Activated naive CD8-positive, alpha-beta T cell treated with anti-CD3 and anti-CD28 coated beads for 36 hours (primary cell): ENCODE results near the gene DDX46. TPM values are rescaled to one million over a fixed set of nuclear protein-coding genes. Genes with fewer than 3 reads are reported as not detected.
"Not testable (repeated sequence)": the region's sequence is repeated elsewhere in the genome, so short reads cannot be mapped to it uniquely, and the experiment has no call there.

Experiments used
- DNase-seq: peaks from one replicate; pipeline ENCODE4 v3.0.0; 2021
- H3K27ac Mint-ChIP-seq: one replicate; pipeline ENCODE4 v1.8.0; 2022; ENCODE audit warnings: mild to moderate bottlenecking, moderate library complexity, mixed read lengths
- H3K27me3 Mint-ChIP-seq: one replicate; pipeline ENCODE4 v1.8.0; 2022; ENCODE audit warnings: mild to moderate bottlenecking, mixed read lengths
- H3K36me3 Mint-ChIP-seq: one replicate; pipeline ENCODE4 v1.8.0; 2021; ENCODE audit warnings: mild to moderate bottlenecking, mixed read lengths
- H3K4me1 Mint-ChIP-seq: one replicate; pipeline ENCODE4 v1.8.0; 2021; ENCODE audit warnings: mixed read lengths
- H3K4me3 Mint-ChIP-seq: one replicate; pipeline ENCODE4 v1.8.0; 2022; ENCODE audit warnings: mild to moderate bottlenecking, moderate library complexity, mixed read lengths
- H3K9me3 Mint-ChIP-seq: one replicate; pipeline ENCODE4 v1.8.0; 2022; ENCODE audit warnings: mixed read lengths
- total RNA-seq, 2 experiments: library from RNA; stranded (reverse); gene quantifications; one replicate each; pipeline ENCODE4 v1.2.3, GENCODE V29; 2021

Gene DDX46, protein sequence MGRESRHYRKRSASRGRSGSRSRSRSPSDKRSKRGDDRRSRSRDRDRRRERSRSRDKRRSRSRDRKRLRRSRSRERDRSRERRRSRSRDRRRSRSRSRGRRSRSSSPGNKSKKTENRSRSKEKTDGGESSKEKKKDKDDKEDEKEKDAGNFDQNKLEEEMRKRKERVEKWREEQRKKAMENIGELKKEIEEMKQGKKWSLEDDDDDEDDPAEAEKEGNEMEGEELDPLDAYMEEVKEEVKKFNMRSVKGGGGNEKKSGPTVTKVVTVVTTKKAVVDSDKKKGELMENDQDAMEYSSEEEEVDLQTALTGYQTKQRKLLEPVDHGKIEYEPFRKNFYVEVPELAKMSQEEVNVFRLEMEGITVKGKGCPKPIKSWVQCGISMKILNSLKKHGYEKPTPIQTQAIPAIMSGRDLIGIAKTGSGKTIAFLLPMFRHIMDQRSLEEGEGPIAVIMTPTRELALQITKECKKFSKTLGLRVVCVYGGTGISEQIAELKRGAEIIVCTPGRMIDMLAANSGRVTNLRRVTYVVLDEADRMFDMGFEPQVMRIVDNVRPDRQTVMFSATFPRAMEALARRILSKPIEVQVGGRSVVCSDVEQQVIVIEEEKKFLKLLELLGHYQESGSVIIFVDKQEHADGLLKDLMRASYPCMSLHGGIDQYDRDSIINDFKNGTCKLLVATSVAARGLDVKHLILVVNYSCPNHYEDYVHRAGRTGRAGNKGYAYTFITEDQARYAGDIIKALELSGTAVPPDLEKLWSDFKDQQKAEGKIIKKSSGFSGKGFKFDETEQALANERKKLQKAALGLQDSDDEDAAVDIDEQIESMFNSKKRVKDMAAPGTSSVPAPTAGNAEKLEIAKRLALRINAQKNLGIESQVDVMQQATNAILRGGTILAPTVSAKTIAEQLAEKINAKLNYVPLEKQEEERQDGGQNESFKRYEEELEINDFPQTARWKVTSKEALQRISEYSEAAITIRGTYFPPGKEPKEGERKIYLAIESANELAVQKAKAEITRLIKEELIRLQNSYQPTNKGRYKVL
- total RNA-seq, result 10 to 100 TPM; 77.2 to 78.3 TPM

DNA sequence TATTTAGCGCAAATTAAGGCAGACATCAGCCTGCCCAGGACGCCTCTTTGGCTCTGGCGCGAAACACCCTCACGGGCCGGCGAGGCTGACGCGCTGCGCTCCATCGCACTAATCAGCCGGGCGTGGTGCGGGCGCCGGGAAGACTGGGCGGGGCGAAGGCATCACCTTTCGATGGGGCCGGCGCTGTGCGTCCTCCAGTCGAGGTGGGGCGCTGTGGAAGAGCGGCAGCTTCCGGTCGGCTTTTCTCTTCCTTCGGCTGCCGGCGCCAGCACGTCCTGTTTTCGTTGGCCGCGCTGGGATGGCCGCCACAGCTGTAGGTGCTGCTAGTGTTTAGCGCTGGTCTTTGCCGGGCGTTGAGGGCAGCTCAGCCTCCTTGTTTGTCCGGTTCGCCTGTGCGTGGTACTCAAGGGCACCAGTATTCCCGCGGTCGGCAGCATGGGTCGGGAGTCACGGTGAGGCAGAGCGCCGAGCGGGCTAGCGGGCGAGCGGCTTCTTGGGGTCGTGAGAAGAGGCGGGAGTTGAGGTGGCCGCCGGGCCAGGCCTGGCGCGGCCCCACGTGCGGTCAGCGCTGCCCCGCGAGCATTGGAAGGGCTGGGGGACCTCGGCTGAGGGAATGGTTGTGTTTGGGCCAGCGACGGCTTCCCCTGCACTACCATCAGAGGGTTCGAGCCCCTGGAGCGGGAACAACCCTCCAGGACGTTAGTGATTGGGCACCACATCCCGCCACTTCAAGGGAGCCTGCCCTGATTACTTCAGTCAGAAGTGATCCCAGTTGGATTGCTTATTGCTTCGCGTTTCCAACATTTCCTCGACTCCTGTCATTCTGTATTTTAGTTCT lies at the start of gene DDX46:
Gene DDX46, plus strand, starts transcription at position 276 of the 838 bp plus-strand sequence. Its CDS starts 160 bp downstream, at position 436.
- Mint-ChIP-seq H3K4me1 (peaks cover 28% of the 10 kb centered on the region), H3K27me3 (no peaks in the 10 kb centered on the region), H3K36me3 (peaks cover 10% of the 10 kb centered on the region), H3K4me3 (peak within 1 kb of the TSS; percentile 99), H3K27ac (peak within 1 kb of the TSS; percentile 95), H3K9me3 (no peaks in the 10 kb centered on the region)
- DNase-seq, result peak; percentile 97

DNA sequence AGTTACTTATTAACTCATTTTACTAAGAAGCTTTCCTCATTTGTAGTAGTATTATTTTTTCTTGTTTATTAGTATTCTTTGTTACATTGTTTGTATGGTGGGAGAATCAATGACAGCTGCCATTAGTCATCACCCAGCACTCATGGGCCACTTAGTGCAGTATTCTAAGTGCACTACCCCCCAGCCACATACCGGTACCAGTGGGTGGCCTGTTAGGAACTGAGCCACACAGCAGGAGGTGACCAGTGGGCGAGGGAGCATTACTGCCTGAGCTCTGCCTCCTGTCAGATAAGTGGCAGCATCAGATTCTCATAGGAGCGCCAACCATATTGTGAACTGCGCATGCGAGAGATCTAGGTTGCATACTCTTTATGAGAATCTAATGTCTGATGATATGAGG lies 44.5 kb upstream of the DDX46 start:
- no peaks in the 10 kb centered on the region for H3K9me3 Mint-ChIP-seq
- DNase-seq, result no peak
- no peak overlapping the region for H3K4me3 Mint-ChIP-seq
- no peaks in the 10 kb centered on the region for H3K4me1 Mint-ChIP-seq
- no peaks in the 10 kb centered on the region for H3K27me3 Mint-ChIP-seq
- no peak overlapping the region for H3K27ac Mint-ChIP-seq
- peaks cover 23% of the 10 kb centered on the region for H3K36me3 Mint-ChIP-seq

DNA sequence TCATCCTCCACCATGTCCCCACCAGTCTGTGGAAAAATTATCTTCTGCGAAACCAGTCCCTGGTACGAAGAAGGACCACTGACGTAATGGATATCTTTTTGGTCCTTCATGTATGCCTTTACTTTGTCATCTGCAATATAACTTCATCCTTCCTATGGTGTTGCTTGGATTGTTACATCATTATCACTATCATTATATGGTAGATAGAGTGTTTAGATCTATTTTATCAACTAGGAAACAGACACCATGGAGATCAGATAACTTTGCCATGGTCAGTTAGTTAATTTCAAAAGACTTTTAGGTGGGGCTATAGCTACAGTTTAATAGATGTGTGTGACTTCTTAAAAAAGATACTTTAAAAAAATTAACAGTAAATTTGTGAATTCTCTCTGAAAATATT lies 44.0 kb upstream of the DDX46 start:
- no peaks in the 10 kb centered on the region for H3K9me3 Mint-ChIP-seq
- H3K4me3 Mint-ChIP-seq, result no peak overlapping the region
- no peak overlapping the region for H3K27ac Mint-ChIP-seq
- no peaks in the 10 kb centered on the region for H3K27me3 Mint-ChIP-seq
- DNase-seq, result no peak
- no peaks in the 10 kb centered on the region for H3K4me1 Mint-ChIP-seq
- peaks cover 23% of the 10 kb centered on the region for H3K36me3 Mint-ChIP-seq

DNA sequence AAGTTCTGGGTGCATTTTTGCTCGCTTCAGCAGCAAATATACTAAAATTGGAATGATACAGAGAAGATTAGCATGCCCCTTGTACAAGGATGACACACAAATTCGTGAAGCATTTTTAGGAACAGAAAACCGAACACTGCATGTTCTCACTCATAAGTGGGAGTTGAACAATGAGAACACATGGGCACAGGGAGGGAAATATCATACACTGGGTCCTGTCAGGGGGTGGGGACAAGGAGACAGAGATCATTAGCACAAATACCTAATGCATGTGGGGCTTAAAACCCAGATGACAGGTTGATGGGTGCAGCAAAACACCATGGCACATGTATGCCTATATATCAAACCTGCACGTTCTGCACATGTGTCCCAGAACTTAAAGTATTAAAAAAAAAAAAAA lies 43.1 kb upstream of the DDX46 start:
- H3K9me3 Mint-ChIP-seq, DNase-seq, H3K27ac Mint-ChIP-seq, H3K4me1 Mint-ChIP-seq, H3K27me3 Mint-ChIP-seq, H3K4me3 Mint-ChIP-seq: not testable (repeated sequence)
- peaks cover 21% of the 10 kb centered on the region for H3K36me3 Mint-ChIP-seq

DNA sequence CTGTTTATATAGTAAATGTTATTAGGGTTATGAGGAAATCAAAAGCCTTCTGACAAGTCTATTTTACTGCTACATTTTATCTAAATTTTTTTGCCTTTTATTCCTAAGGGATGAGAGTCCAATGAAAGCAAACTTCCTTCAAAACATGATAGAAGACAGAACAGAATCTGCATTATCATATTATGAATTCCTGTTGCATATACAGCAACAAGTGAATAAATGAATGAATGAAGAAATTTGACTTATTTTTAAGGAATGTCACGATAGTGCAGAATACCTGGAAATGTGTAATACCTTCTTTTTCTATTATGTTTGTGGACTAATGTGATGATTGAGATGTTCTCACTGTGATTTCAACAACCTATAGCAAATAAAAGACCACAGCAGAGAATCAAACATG lies 33.7 kb upstream of the DDX46 start:
- Mint-ChIP-seq H3K27me3 (no peaks in the 10 kb centered on the region), H3K4me3 (no peak overlapping the region), H3K4me1 (no peaks in the 10 kb centered on the region), H3K27ac (no peak overlapping the region), H3K9me3 (no peaks in the 10 kb centered on the region), H3K36me3 (peaks cover 1% of the 10 kb centered on the region)
- DNase-seq, result no peak

DNA sequence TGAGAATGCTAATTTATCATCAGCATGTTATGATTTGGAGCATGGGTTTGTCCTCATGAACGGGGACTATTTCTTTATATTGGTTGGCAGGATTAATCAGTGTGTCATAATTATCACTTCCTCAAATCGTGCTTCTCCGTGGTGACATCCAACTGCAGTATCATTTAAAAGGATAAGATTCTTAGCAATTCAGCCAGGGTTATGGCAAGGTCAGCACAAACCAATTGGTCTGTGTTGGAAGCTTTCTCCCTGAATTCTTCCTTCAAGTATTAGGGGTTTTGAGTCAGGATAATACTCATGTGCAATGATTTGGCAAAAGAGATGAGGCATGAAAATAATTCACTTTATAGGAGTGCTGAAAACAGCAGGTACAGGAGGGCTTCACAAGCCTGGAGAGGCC lies 25.8 kb upstream of the DDX46 start:
- Mint-ChIP-seq H3K4me3 (no peak overlapping the region), H3K36me3 (no peaks in the 10 kb centered on the region), H3K27me3 (no peaks in the 10 kb centered on the region), H3K27ac (no peak overlapping the region), H3K9me3 (no peaks in the 10 kb centered on the region), H3K4me1 (peaks cover 2% of the 10 kb centered on the region)
- DNase-seq, result no peak

DNA sequence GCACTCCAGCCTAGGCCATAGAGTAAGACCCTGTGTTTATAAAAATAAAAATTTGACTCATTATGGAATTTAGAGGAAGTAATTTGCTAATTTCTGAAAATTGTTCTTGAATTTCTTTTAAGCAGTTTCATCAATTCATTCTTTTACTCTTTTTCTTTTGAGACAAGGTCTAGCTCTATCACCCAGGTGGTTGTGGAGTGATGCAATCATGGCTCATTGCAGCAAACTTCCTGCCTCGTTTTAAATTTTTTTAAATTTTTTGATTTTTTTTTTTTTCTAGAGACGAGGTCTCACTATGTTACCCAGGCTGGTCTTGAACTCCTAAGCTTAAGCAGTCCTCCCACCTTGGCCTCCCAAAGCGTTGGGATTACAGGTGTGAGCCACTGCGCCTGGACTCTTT lies 23.3 kb upstream of the DDX46 start:
- Mint-ChIP-seq H3K4me1 (peaks cover 12% of the 10 kb centered on the region), H3K4me3 (no peak overlapping the region), H3K9me3 (no peaks in the 10 kb centered on the region), H3K27ac (no peak overlapping the region), H3K36me3 (no peaks in the 10 kb centered on the region), H3K27me3 (no peaks in the 10 kb centered on the region)
- no peak for DNase-seq

DNA sequence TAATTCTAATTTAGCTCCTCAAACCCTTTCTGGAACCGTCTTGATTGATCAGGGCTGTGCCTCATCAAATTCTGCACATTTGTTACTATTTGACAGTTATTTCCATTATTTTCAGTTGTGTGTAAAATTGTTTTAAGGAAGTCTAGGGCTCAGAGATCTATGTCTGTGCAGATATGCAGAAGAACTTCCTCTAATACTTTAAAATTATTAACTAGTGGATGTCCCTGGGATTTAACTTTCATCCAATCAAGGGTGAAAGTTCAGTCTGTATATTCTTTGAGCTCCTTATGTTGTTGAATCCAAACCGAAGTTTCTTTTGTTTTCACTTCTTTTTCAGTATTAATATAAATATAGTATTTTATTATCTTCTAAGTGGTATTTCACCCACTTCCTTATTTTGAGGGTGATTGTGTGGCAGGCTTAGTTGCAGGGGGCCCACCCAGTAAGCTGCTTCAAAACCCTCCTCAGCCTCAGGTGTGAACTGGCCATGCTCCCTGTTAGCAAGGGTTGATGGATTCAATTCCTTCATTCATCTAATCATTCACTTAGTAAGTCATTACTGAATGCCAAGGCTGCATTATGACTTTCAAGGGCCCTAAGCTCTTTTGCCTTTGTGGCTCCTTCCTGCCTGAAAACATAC lies 22.3 kb upstream of the DDX46 start:
- no peaks in the 10 kb centered on the region for H3K27me3 Mint-ChIP-seq
- H3K27ac Mint-ChIP-seq, result no peak overlapping the region
- H3K4me3 Mint-ChIP-seq, result no peak overlapping the region
- H3K9me3 Mint-ChIP-seq, result no peaks in the 10 kb centered on the region
- H3K4me1 Mint-ChIP-seq, result peaks cover 22% of the 10 kb centered on the region
- peaks cover 5% of the 10 kb centered on the region for H3K36me3 Mint-ChIP-seq
- DNase-seq, result no peak

DNA sequence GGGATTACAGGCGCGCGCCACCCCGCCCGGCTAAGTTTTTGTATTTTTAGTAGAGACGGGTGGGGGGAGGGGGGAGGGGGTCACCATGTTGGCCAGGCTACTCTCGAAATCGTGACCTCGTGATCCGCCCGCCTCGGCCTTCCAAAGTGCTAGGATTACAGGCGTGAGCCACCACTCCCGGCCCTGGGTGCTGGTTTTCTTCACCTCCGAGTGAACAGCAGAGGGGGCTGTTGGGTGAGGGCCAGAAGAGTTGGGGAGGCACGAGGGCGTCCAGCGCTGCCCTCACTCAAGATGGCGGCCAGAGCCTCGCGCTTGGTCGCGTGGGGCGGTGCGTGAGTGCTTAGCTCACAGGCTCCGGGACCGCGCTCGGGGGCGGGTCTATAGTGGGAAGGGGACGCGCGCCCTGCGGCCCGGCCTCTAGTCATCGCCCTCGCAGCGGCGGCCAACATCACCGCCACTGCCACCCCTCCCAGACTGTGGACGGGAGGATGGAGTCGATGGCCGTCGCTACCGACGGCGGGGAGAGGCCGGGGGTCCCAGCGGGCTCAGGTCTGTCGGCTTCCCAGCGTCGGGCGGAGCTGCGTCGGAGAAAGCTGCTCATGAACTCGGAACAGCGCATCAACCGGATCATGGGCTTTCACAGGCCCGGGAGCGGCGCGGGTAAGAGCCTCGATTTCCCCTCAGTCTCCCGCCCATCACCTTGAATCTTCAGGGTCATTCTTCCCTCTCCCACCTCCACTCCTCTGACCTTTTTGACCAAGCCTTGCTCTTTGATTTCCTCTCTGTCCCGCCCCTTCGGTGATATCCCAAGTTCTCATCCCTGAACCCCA lies 20.2 kb upstream of the DDX46 start, which contains the start of gene CAMLG:
Gene CAMLG, plus strand, starts transcription at position 416 of the 830 bp plus-strand sequence. Its CDS starts 73 bp downstream, at position 489.
- Mint-ChIP-seq H3K9me3 (no peaks in the 10 kb centered on the region), H3K27ac (peak within 1 kb of the TSS; percentile 92), H3K4me1 (peaks cover 28% of the 10 kb centered on the region), H3K36me3 (peaks cover 12% of the 10 kb centered on the region), H3K4me3 (peak within 1 kb of the TSS; percentile 91), H3K27me3 (no peaks in the 10 kb centered on the region)
- peak; percentile 98 for DNase-seq

DNA sequence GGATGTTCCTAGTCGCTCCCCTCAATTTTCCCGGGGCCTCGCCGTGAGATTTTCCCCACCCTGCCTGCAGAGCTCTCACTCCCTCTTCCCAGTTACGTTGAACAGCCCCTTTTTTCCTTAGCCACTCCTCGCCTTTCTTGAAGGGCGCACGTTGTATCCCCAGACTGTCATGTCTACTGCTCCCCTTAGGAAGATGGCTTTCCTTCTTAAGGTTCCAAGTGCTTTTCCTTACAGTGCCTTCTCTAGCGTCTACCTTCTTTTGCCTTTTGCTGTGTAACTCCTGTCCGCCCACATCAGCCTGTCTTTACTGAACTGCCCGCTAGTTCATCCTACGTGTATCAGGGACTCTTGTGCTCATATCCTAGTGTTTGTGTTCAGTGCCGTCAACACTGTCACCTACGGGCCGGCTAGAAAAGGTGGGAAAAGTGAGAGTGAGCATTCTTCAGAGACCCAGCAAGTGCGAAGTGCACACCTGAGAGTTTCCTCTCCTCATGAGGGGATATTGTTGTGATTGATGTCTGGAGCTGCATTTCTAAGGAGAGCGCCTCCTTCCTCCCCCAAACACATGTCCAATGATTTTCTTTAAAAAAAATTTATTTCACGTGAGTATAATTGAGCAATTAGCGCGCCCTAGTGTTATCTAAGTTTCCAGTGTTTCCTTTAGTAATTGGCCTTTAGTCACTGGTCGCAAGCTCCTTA lies 19.5 kb upstream of the DDX46 start:
- H3K4me3 Mint-ChIP-seq, result peak overlapping the region; percentile 91
- H3K4me1 Mint-ChIP-seq, result peaks cover 28% of the 10 kb centered on the region
- H3K27me3 Mint-ChIP-seq, result no peaks in the 10 kb centered on the region
- H3K9me3 Mint-ChIP-seq, result no peaks in the 10 kb centered on the region
- peak overlapping the region; percentile 92 for H3K27ac Mint-ChIP-seq
- peaks cover 12% of the 10 kb centered on the region for H3K36me3 Mint-ChIP-seq
- peak; percentile 34 for DNase-seq

DNA sequence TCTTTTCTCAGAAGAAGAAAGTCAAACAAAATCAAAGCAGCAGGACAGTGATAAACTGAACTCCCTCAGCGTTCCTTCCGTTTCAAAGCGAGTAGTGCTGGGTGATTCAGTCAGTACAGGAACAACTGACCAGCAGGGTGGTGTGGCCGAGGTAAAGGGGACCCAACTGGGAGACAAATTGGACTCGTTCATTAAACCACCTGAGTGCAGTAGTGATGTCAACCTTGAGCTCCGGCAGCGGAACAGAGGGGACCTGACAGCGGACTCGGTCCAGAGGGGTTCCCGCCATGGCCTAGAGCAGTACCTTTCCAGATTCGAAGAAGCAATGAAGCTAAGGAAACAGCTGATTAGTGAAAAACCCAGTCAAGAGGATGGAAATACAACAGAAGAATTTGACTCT lies 17.5 kb upstream of the DDX46 start:
- Mint-ChIP-seq H3K36me3 (peaks cover 12% of the 10 kb centered on the region), H3K4me3 (no peak overlapping the region), H3K27ac (no peak overlapping the region), H3K27me3 (no peaks in the 10 kb centered on the region), H3K4me1 (peaks cover 28% of the 10 kb centered on the region), H3K9me3 (no peaks in the 10 kb centered on the region)
- DNase-seq, result no peak

DNA sequence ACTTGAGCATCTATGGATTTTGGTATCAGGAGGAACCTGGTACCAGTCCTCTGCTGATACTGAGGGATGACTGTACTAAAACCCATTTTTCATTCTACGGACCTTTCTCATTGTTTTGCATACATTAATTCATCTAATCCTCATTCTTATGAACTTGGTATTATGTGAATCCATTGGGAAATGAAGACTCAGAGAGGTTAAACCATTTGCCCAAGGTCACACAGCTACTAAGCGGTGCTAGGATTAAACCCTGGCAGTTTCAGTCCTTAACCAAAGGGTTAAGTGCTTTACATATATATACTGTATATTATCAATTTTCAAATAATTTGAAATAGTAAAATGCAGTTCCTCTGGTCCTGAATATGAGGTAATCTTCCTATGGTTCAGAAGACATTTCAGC lies 16.4 kb upstream of the DDX46 start:
- H3K27ac Mint-ChIP-seq, result no peak overlapping the region
- H3K4me3 Mint-ChIP-seq, result no peak overlapping the region
- H3K27me3 Mint-ChIP-seq, result no peaks in the 10 kb centered on the region
- H3K4me1 Mint-ChIP-seq, result peaks cover 28% of the 10 kb centered on the region
- no peak for DNase-seq
- H3K36me3 Mint-ChIP-seq, result peaks cover 12% of the 10 kb centered on the region
- H3K9me3 Mint-ChIP-seq, result no peaks in the 10 kb centered on the region

DNA sequence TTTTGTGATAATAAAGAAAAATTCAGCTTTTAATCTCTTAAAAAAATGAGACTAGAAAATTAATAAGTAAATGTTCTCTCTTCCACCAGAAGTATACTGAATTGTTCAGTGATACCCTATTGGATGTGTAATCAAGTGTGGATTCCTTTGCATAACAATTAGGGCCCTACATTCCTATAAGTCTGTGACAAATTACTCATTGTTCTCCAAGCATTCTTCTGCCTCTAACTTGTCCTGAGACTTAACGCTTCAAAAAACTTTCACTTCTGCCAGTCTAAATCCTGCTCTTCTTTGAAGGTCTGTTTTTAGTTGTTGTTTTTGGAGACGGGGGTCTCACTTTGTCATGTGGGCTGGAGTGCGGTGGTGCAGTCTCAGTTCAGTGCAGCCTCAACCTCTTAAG lies 9.2 kb upstream of the DDX46 start:
- H3K36me3 Mint-ChIP-seq, result no peaks in the 10 kb centered on the region
- H3K27ac Mint-ChIP-seq, result no peak overlapping the region
- H3K9me3 Mint-ChIP-seq, result no peaks in the 10 kb centered on the region
- H3K27me3 Mint-ChIP-seq, result no peaks in the 10 kb centered on the region
- H3K4me1 Mint-ChIP-seq, result peaks cover 2% of the 10 kb centered on the region
- no peak overlapping the region for H3K4me3 Mint-ChIP-seq
- no peak for DNase-seq
